PC-3 (cell line): ENCODE data around the gene PTMS.

ENCODE experiments used
- EZH2 ChIP-seq: fragments of 300-600 bp; sonication (generic); IDR thresholded peaks from one replicate; pipeline ENCODE4 v1.6.1; 2017; ENCODE audit warnings: antibody characterized with exemption, mild to moderate bottlenecking, low read length; ENCODE audit not compliant: unreplicated experiment
- TF ChIP-seq, protein P1 (sequence below): fragments of 300-600 bp; sonication (generic); conservative IDR thresholded peaks from 2 replicates; pipeline ENCODE4 v1.5.1; 2017; ENCODE audit warnings: antibody characterized with exemption, low read depth, mild to moderate bottlenecking, low read length

DNA sequence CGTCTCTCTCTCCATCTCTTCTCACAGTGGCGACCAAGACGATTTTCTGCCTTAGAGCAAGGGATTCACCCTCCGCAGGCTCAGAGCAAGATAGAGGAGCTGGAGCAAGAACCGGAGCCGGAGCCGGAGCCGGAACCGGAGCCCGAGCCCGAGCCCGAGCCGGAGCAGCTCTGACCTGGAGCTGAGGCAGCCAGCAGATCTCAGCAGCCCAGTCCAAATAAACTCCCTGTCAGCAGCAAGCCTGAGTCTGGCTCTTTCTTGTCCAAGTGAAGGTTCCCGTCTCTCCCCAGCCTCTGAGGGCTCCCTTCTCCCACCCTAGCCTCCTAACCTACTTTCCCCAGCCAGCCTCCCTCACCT, 12.0 kb downstream of the PTMS start:
- TF ChIP-seq, protein P1, sequence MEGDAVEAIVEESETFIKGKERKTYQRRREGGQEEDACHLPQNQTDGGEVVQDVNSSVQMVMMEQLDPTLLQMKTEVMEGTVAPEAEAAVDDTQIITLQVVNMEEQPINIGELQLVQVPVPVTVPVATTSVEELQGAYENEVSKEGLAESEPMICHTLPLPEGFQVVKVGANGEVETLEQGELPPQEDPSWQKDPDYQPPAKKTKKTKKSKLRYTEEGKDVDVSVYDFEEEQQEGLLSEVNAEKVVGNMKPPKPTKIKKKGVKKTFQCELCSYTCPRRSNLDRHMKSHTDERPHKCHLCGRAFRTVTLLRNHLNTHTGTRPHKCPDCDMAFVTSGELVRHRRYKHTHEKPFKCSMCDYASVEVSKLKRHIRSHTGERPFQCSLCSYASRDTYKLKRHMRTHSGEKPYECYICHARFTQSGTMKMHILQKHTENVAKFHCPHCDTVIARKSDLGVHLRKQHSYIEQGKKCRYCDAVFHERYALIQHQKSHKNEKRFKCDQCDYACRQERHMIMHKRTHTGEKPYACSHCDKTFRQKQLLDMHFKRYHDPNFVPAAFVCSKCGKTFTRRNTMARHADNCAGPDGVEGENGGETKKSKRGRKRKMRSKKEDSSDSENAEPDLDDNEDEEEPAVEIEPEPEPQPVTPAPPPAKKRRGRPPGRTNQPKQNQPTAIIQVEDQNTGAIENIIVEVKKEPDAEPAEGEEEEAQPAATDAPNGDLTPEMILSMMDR, result no peak
- TF ChIP-seq EZH2, result no peak
